Measurements from ENCODE around the gene RABGAP1L.
"Not testable (repeated sequence)": the region's sequence is repeated elsewhere in the genome, so short reads cannot be mapped to it uniquely, and the experiment has no call there.

The RABGAP1L gene

DNA sequence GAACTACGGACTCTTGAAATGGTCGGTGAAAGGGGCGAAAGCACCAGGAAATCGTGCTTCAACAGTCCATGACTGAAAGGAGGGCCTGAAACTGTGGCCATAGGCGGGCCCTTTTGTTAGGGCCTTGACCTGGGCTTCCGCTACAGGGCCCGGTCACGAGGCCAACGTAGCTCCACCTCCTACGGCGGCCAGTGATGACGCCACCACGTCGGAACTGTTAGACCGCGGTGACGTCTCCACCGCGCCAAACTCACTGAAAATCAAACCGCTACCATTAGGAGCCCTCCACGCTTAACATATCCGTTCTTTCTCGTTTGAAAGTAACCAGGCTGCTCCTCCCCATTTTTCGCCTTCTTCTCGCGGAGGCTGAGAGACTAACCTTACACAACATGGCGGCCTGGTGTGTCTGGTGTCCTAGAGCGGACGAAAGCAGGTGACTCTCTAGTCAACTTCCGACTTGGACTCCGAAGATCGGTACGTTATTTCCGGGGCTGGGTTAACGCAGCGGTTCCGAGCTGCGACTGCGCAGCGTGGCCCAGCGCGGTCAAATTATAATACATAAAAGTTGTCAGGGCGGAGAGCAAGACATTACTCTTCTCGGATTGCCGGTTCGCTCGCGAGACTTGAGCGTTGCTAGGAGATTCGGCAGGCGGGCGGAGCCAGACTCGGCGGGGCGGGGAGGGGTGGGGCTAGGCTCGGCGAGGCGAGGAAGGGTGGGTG lies 840.1 kb downstream of the RABGAP1L start:
- DNase-seq (ENCODE audit: low read depth), result peak; percentile 98

DNA sequence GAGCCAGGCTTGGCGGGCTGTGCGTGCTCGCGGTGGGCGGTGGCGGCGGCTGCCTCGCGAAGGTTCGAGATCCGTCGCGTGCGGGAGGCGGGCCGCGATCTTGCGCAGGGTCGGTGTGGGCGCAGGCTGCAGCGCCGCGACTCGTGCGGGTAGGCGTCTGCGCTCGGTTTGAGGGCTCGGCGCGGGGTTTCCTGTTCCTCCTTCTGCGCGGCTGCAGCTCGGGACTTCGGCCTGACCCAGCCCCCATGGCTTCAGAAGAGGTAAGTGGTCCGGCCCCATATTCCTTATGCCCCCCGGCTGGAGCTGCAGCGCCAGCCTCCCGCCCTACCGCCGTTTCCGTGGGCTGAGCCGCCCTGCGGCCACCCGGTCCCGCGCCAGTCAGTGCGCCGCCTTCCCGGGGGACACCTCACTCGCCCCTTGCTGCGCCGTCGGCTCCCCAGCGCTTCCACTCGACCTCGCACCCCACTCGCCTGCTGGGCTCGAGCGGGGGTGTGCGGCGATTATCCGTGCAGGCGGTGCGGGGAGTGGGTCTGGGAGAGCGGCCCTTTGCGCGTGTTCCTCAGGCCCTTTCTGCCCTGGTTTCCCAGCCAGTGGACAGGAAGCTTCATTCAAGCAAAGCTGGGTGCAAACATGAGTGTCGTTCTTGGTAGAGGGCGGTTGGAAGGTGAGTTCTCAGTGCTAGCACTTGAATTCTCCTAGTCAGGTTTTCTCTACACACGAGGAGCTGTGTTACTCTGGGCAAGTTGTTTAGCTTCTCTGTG lies 840.8 kb downstream of the RABGAP1L start, which contains the start of gene CACYBP:
Gene CACYBP, plus strand, starts transcription at position 12 of the 761 bp plus-strand sequence. Its CDS starts 234 bp downstream, at position 246.
- DNase-seq (ENCODE audit: low read depth), result no peak

DNA sequence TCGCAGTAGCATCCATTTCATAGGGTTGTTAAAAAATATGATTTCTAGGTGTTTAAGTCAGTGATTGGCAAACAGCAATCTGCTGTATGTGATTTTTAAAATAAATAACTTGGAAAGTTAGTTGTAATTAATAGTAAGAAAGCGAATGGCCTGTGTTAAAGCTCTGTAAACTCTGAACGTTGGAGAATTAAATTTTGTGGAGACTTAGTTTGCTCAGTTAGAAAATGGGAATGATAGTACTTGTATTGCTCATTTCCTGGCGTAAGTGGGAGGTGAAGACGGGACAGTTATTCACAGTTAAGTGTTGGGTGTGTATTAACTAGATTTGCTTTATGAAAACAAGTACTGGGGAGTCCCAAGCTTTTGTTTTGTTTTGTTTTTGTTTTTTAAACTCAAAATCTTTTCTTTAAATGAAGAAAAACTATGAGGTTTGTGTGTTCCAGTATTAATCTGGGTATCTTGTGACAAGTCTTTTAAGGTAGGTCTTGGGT lies 841.4 kb downstream of the RABGAP1L start:
- no peak for DNase-seq (ENCODE audit: low read depth)

DNA sequence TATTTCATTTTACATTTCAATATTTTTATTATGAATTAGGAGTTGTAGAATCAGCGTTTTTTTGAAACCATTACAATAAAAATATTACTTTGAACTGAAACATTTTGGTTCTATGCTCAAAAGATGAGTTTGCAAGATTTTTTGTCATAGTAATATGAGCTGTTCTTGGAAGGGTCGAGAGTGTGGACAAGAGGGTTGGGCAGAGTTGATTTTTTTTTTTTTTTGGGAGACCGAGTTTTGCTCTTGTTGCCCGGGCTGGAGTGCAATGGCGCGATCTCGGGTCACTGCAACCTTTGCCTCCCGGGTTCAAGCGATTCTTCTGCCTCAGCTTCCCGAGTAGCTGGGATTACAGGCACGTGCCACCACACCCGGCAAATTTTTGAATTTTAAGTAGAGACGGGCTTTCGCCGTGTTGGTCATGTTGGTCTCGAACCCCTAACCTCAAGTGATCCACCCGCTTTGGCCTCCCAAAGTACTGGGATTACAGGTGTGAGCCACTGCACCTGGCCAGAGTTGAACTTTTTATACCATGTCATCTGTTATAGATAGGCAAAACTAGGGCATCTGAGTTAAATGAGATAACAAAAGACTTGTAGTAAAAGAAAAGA lies 843.7 kb downstream of the RABGAP1L start:
- DNase-seq (ENCODE audit: low read depth), result no peak

DNA sequence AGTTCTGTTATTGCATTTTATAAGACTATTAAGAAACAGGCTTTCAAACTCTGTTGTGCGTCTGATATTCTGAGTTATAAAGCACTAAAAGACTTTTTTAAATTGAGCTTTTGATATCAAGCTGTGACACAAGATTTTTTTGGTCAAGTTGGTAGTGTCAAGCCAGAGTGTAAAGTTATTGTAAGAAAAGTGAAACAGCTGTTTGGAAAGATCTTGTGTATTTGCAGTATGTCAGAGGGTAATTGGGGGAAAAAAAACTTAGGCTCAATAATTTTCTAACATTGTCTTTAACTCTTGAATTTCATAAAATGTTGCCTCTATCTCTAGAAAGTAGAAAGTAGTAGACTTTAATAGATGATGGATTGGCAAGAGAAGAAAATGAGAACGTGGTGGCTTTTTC lies 844.2 kb downstream of the RABGAP1L start:
- DNase-seq (ENCODE audit: low read depth), result no peak

DNA sequence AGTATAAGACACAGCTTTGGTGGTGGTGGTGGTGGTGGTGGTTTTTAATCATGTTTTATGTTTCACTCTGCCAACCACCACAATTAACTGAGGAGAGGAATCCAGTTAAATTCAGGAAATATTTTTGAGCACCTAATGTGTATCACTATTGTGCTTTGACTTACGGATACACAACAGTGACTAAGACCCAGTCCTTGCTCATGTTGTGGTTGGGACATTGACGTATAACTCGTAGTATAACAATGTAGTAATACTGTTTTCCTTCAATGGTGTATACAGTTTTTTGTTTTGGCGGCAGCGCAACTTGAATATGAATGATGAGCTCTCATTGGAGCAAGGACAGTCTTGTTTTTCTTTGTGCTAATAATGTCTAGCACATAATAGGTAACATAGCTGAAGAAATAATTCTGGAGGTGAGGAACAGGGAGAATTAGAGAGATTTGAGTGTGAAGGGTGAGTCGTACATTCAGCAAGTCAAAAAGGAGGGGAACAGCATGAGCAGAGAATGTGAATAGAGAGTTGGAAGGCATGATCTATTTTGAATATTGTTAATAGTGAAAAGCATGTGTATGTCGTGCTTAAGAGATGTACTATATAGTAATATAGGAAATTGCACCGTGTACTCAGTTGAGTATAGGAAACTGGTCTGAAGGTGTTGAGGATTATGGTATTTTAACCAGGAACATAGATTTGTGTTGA lies 845.9 kb downstream of the RABGAP1L start:
- no peak for DNase-seq (ENCODE audit: low read depth)

DNA sequence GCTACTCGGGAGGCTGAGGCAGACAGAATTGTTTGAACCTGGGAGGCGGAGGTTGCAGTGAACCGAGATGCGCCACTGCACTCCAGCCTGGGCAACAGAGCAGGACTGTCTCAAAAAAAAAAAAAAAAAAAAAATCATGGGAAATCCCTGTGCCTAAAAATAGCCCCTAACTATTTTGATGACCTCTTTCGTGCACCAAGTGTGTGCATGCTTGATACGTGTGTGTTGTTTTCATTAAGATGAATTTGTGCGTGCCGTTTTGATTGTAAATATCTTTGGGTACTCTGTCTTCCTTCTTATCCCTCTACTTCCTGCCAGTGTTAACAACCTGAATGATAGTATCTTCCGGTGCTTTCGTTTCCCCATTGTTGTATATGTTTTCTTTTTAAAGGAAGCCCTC lies 850.2 kb downstream of the RABGAP1L start:
- DNase-seq (ENCODE audit: low read depth), result no peak

DNA sequence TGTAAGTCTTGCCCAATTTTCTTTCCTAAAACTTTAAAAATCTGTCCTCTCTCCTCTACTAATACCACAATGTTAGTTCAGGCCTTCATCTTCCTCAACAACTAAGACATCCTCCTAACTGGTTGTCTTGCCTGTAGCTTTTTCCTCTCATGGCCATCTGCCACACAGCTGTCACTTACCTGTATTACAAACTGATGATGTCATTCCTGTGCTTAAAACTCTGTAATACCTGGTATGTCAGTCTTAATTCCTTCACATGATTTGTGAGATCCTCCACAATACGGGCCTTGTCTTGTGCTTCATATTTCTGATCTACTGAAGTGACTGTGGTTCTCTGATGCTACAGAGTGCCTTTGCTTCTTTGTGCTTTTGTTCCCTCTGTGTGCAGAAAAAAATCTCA lies 854.1 kb downstream of the RABGAP1L start:
- no peak for DNase-seq (ENCODE audit: low read depth)

DNA sequence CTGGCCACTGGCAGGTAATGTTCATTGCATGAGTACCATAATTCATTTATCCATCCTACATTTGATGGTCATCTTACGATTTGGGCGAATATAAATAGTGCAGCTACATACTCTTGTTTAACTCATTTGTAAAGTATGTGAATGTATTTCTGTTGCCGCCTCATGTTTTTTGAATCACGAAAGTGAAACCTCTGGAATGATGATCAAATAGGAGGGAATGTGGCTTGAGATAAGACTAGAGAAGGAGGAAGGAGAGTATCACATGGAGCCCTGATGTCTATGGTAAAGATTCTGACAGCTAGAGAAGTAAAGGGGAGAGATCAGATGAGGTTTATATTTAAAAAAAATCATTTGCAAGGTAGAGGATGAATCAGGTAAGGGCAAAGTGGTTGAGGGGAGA lies 855.9 kb downstream of the RABGAP1L start:
- DNase-seq (ENCODE audit: low read depth), result no peak

DNA sequence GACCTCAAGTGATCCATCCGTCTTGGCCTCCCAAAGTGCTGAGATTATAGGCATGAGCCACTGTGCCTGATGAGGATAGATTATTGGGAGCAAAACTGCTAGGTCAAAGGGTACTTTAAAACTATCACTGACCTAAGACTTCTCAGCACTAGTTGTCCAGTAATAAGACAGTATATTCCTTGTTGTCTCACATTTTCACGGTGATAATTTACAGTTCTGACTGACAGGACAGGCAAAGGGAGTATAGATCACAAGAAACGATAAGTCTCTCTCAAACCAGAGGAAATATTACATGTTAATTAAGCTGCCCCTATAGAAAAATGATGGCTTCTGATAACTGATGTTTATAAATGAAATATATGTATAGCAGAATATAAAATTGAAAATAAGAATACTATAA lies 860.2 kb downstream of the RABGAP1L start:
- no peak for DNase-seq (ENCODE audit: low read depth)

DNA sequence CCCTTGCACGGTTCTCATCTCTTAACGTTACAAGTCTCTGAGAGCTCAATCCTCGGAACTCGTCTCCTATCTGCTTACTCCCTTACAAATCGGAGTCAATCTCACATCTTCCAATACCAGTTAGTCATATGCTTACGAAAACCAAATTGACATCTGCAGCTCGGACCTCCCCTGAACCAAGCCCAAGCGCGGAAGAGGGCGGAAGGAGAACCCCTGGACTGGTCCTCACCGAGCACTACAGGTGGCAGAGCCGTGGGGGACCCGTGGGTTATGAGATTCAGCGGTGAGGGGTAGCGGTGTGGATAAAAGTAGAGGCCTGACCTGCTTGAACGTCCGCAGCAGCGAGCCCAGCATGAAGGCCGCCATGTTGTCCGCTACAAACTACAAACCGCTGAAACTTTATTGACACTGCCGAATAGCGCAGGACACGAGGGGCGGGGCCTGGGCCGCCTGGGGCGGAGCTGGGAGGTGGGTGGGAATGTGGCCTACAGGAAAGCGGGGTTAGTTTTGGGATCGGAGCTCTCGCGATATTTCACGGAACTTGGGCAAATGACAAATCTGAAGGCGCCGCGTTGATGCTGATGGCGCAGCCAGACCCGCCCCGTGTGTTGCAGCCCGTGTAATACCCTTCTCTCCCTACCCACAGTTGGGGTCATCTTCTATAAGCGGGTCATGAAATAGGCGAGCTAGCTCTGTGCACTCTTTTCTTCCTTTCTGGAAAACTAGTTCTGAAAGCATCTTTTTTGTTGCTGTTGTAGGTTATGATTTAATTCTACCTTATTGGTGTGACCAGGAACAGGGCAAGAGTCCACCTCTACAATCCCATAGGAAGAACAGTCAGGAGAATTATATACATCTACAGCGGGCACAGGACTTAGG lies 864.0 kb downstream of the RABGAP1L start, which contains the start of gene MRPS14:
Gene MRPS14, minus strand, starts transcription at position 383 of the 879 bp plus-strand sequence. Its CDS starts 17 bp downstream, at position 366.
- DNase-seq (ENCODE audit: low read depth), result peak; percentile 95

DNA sequence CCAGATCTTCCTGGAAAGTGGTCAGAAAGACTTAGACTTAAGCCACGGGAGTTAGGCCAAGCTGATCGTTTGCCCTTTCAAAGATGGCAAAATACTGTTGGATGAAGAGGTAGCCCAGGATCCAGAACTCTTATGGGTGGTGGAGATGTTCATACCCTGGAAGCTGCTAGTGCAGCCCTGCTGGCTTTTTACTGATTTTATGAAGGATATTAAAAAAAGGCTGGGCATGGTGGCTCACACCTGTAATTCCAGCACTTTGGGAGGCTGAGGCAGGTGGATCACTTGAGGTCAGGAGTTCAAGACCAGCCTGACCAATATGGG lies 864.6 kb downstream of the RABGAP1L start:
- DNase-seq (ENCODE audit: low read depth), result not testable (repeated sequence)

DNA sequence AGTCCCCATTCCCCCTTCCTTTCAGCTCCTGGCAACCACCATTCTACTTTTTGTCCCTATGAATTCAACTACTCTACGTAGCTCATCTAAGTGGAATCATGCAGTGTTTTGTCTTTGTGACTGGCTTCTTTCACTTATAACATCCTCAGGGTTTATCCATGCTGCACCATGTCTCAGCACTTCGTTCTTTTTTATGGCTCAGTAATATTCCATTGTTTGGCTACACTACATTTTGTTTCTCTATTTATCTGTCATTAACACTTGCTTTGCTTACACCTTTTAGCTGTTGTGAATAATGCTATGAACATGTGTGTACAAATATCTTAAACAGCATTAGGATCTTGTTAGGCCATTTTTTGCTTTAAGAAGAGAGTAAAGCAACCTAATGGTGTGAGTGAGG lies 865.5 kb downstream of the RABGAP1L start:
- no peak for DNase-seq (ENCODE audit: low read depth)

DNA sequence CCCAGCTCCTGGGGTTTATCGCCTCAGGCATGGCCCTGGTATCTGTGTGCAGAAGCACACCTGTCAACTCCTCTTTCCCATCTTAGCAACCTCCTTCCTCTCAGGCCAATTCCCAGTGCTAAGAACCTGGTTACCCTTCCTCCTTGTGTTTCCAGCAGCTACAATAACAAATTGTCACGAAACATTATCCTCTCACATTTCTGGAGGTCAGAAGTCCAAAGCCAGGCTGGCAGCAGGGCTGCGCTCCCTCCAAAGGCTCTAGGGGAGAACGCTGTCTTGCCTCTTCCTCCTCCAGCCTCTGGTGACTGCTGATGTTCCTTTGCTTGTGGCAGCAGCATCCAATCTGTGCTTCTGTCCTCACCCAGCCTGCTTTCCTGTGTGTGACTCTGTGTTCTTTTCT lies 874.6 kb downstream of the RABGAP1L start:
- no peak for DNase-seq (ENCODE audit: low read depth)

DNA sequence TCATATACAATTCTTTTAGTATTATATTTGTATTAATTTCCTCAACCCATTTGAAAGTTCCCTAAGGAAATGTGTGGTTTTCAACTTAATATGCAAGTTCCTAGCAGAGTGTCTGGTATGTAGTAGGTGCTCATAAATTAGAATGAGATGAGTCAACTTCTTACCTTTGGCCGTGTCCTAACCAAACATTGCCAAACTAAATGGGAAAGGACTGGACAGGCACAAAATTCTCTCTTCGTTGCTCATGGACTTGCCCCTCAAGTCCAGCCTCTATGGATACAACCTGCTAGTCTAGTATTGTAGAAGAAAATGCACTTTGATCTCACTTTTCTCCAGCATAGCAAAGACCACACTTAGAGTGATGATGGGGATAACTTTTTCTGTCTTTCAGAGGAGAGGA lies 875.5 kb downstream of the RABGAP1L start:
- DNase-seq (ENCODE audit: low read depth), result no peak

DNA sequence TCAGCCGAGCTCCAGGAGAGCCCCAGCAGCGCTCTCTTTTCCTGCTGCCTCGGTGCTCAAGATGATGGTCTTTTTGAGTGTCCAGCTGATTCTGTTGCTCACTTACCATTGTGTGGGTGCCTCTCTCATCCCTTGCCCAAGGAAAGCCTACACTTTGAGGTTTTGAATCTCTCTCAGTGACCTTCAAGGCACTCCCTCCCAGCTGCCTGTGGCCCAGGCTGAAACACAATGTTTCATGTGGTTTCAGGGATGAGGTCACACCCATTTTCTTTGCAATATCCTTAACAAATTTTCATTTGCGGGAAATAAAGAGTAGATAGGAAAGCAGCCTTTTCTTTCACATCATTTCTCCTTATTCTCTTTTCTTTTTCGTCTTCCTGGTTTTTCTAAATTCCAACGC lies 876.5 kb downstream of the RABGAP1L start:
- DNase-seq (ENCODE audit: low read depth), result no peak

DNA sequence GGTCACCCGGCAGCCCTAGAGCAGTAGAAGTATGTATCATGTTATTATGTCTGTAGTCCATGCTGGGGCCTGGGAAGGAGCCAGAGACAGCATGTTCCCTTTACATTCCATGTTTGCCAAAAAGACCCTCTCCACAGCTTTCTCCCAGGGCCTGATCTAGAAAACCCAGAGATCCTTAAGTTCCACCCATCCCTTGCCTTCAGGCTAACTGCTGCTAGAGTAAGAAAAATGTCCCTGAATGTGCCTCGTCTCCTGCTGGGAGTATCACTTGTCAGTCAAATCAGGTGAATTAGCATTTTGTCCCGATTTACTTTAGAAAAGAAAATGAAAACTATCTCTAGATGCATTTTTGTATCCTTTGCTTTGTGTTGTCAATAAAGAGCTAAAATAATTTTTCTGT lies 877.2 kb downstream of the RABGAP1L start:
- no peak for DNase-seq (ENCODE audit: low read depth)

DNA sequence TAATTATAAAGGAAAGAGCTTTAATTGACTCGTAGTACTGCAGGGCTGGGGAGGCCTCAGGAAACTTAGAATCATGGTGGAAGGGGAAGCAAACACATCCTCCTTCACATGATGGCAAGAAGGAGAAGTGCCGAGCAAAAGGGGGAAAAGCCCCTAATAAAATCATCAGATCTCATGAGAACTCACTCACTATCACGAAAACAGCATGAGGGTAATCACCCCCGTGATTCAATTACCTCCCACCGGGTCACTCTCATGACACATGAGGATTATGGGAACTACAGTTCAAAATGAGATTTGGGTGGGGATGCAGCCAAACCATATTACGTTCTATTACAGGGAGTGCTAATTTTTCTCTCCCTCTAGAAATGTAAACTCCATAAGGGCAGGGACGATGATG lies 878.1 kb downstream of the RABGAP1L start:
- no peak for DNase-seq (ENCODE audit: low read depth)

DNA sequence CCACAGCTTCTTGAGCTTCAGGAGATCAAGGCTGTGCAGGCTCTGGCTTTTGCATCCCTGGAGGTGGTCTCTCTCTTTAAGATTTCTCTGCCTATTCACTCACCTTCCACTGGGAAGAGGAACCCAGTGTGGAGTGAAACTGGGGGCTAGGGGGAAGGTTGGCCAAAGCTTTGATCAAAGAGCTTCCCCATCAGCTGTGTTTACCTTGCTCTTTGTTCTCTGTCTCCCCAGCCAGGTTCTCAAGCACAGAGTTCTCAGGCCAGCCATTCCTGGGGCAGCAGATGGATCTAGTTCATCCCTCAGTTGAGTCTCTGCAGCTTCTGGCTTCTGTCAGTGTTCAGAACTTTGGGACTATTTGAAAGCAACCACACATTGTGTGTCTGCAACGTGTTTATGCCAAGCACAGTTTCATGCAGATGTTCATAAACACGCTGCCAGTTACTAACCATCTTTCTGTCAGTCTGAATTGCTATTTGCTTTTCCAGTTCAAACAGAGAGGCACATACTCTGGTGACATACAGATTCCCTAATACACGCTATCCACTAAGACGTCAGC lies 881.1 kb downstream of the RABGAP1L start:
- no peak for DNase-seq (ENCODE audit: low read depth)

DNA sequence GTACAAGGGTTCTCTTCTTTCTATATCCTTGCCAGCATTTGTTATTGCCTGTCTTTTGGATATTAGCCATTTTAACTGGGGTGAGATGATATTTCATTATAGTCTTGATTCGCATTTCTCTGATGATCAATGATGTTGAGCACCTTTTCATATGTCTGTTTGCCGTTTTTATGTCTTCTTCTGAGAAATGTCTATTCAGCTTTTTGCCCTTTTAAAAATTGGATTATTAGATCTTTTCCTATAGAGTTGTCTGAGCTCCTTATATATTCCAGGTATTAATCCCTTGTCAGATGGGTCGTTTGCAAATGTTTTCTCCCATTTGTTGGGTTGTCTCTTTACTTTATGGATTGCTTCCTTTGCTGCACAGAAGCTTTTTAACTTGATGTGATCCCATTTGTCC lies 883.3 kb downstream of the RABGAP1L start:
- DNase-seq (ENCODE audit: low read depth), result no peak

DNA sequence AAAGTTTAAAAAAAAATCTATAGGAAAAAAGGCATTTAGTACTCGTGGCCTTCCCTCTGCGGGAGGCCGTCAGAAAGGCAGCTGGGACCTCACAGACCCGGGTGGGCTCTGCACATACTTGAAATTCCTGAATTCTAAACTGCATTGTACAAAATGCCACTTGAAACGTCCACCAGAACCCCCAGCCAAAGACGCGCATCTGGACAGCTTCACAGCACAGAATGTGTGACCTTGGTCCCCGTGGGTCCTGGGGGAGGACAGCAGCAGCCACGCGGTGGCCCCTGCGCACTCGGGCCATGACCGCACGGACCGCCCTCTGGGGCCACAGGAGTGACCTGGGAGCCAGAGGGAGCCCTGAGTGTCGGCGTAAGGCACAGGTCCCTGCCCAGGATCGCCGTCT lies 884.5 kb downstream of the RABGAP1L start:
- no peak for DNase-seq (ENCODE audit: low read depth)

Data from stromal cell of bone marrow (primary cell).